SU-DHL-6 (cell line): ENCODE data around the gene IL17RD.

Experiments
- H2AFZ ChIP-seq: fragments of 200-600 bp; sonication (generic); 2 replicates; pipeline ENCODE4 v1.6.1; 2014; ENCODE audit warnings: low read depth, mild to moderate bottlenecking, moderate library complexity, mixed read lengths, antibody characterized with exemption, low read length; ENCODE audit not compliant: severe bottlenecking
- H3F3A ChIP-seq: fragments of 200-600 bp; shearing (Covaris generic); 2 replicates; pipeline ENCODE4 v1.6.0; 2016; ENCODE audit warnings: antibody characterized with exemption, mild to moderate bottlenecking; ENCODE audit not compliant: insufficient read depth
- H3K27ac ChIP-seq: fragments of 200-600 bp; sonication (generic); 2 replicates; pipeline ENCODE4 v1.5.1; 2016; ENCODE audit warnings: low read depth, mild to moderate bottlenecking, low read length, moderate library complexity, mixed read lengths
- H3K27me3 ChIP-seq: fragments of 200-600 bp; sonication (generic), shearing (Covaris generic); 2 replicates; pipeline ENCODE4 v1.6.0; 2014; ENCODE audit warnings: mild to moderate bottlenecking, low read length
- H3K36me3 ChIP-seq: fragments of 200-600 bp; sonication (generic); 2 replicates; pipeline ENCODE4 v1.6.1; 2014; ENCODE audit warnings: mild to moderate bottlenecking, low read length, mixed read lengths
- H3K4me2 ChIP-seq: fragments of 300-600, 200-600 bp; shearing (Covaris generic), sonication (generic); 2 replicates; pipeline ENCODE4 v1.6.0; 2014; ENCODE audit warnings: low read length, low read depth, mild to moderate bottlenecking; ENCODE audit not compliant: poor library complexity, severe bottlenecking
- H3K4me3 ChIP-seq: fragments of 200-600 bp; sonication (generic); 2 replicates; pipeline ENCODE4 v1.5.1; 2014; ENCODE audit warnings: antibody characterized with exemption, low read length, mild to moderate bottlenecking, mixed read lengths; ENCODE audit not compliant: insufficient read depth, poor library complexity, severe bottlenecking
- H3K79me2 ChIP-seq: fragments of 200-600 bp; sonication (generic); 2 replicates; pipeline ENCODE4 v1.6.1; 2014; ENCODE audit warnings: mild to moderate bottlenecking, low read length, moderate library complexity; ENCODE audit not compliant: insufficient read depth
- H3K9ac ChIP-seq: fragments of 200-600 bp; sonication (generic); 2 replicates; pipeline ENCODE4 v1.7.0; 2014; ENCODE audit warnings: mild to moderate bottlenecking, low read length
- H3K9me2 ChIP-seq: fragments of 200-600 bp; sonication (generic); replicated peaks from 2 replicates; pipeline ENCODE4 v1.6.1; 2014; ENCODE audit warnings: low read length; ENCODE audit not compliant: insufficient read depth
- H3K9me3 ChIP-seq: fragments of 200-600 bp; sonication (generic); 2 replicates; pipeline ENCODE4 v1.6.1; 2014; ENCODE audit warnings: low read length, mixed read lengths; ENCODE audit not compliant: insufficient read depth
- H4K20me1 ChIP-seq: fragments of 200-600 bp; sonication (generic); 2 replicates; pipeline ENCODE4 v1.6.1; 2014; ENCODE audit warnings: low read depth, mild to moderate bottlenecking, antibody characterized with exemption, low read length, moderate library complexity, mixed read lengths
- EZH2phosphoT487 ChIP-seq: fragments of 200-600 bp; sonication (generic), shearing (Covaris generic); conservative IDR thresholded peaks from 2 replicates; pipeline ENCODE4 v1.6.1; 2018; ENCODE audit warnings: mild to moderate bottlenecking, antibody characterized with exemption, low read length, moderate library complexity, mixed read lengths
- TF ChIP-seq, protein P1 (sequence below): fragments of 200-600 bp; sonication (generic); IDR thresholded peaks from one replicate; pipeline ENCODE4 v1.5.1; 2017; ENCODE audit warnings: antibody characterized with exemption, mild to moderate bottlenecking, low read length, moderate library complexity; ENCODE audit not compliant: insufficient read depth, poor library complexity, severe bottlenecking

Gene IL17RD

GRCh38 chr3:57110798-57111197 is 54.4 kb downstream of the IL17RD start:
- Histone ChIP-seq H3K9me2 (no peaks in the 10 kb centered on the region), H4K20me1 (no peaks in the 10 kb centered on the region), H3F3A (no peaks in the 10 kb centered on the region), H2AFZ (no peak overlapping the region), H3K27me3 (no peaks in the 10 kb centered on the region), H3K4me2 (no peak overlapping the region), H3K79me2 (no peaks in the 10 kb centered on the region), H3K9me3 (no peaks in the 10 kb centered on the region), H3K36me3 (no peaks in the 10 kb centered on the region), H3K27ac (no peak overlapping the region), H3K9ac (no peak overlapping the region), H3K4me3 (no peak overlapping the region)
- no peak for TF ChIP-seq EZH2phosphoT487
- TF ChIP-seq, protein P1, sequence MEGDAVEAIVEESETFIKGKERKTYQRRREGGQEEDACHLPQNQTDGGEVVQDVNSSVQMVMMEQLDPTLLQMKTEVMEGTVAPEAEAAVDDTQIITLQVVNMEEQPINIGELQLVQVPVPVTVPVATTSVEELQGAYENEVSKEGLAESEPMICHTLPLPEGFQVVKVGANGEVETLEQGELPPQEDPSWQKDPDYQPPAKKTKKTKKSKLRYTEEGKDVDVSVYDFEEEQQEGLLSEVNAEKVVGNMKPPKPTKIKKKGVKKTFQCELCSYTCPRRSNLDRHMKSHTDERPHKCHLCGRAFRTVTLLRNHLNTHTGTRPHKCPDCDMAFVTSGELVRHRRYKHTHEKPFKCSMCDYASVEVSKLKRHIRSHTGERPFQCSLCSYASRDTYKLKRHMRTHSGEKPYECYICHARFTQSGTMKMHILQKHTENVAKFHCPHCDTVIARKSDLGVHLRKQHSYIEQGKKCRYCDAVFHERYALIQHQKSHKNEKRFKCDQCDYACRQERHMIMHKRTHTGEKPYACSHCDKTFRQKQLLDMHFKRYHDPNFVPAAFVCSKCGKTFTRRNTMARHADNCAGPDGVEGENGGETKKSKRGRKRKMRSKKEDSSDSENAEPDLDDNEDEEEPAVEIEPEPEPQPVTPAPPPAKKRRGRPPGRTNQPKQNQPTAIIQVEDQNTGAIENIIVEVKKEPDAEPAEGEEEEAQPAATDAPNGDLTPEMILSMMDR = no peak

DNA sequence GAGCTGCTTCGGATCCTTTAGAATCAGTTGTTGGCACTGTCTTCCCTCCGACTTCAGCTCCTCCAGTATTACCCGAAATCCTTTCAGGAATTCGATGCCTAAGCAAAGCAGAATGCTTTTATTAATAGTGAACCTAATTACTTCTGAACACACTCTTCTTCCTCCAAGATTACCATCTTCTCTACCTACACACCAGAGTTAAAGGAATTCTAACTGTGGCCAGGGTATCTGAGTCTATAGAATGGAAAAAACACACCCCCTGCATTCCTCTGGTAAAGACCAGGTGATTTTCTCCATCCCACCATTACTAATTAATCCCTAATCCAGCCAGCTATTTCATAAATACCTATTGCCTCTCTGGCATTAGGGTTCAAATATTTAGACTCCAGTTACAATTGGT is 54.9 kb downstream of the IL17RD start:
- no peaks in the 10 kb centered on the region for H3K27me3 ChIP-seq
- TF ChIP-seq EZH2phosphoT487 = no peak
- TF ChIP-seq, protein P1 = no peak
- H3F3A ChIP-seq = no peaks in the 10 kb centered on the region
- no peak overlapping the region for H3K27ac ChIP-seq
- no peaks in the 10 kb centered on the region for H3K9me2 ChIP-seq
- no peaks in the 10 kb centered on the region for H3K79me2 ChIP-seq
- H3K4me3 ChIP-seq = no peak overlapping the region
- H3K9ac ChIP-seq = no peak overlapping the region
- H3K36me3 ChIP-seq = no peaks in the 10 kb centered on the region
- H3K4me2 ChIP-seq = no peak overlapping the region
- H3K9me3 ChIP-seq = no peaks in the 10 kb centered on the region
- no peaks in the 10 kb centered on the region for H4K20me1 ChIP-seq
- H2AFZ ChIP-seq = no peak overlapping the region

GRCh38 chr3:57109437-57110199 is 55.5 kb downstream of the IL17RD start:
- no peak for TF ChIP-seq EZH2phosphoT487
- TF ChIP-seq, protein P1 = no peak
- Histone ChIP-seq H2AFZ (no peak overlapping the region), H3K36me3 (no peaks in the 10 kb centered on the region)

More at GRCh38 chr3:57109437-57110199, 55.5 kb downstream of the IL17RD start:
- Histone ChIP-seq H4K20me1 (no peaks in the 10 kb centered on the region), H3K27ac (no peak overlapping the region), H3K4me3 (no peak overlapping the region), H3K27me3 (no peaks in the 10 kb centered on the region), H3K9ac (no peak overlapping the region), H3K9me3 (no peaks in the 10 kb centered on the region), H3F3A (no peaks in the 10 kb centered on the region), H3K4me2 (no peak overlapping the region), H3K79me2 (no peaks in the 10 kb centered on the region), H3K9me2 (no peaks in the 10 kb centered on the region)
